ENCODE results near the gene CTNNA1.

GRCh38 chr5:138925090-138925635 is 171.9 kb downstream of the CTNNA1 start:
- no peak for TF ChIP-seq ZNF70 (CRISPR knock-in tag; IDR thresholded peaks at IDR 0.05)
- TF ChIP-seq ZFP30 (CRISPR knock-in tag; IDR thresholded peaks at IDR 0.05), result no peak
- TF ChIP-seq OSR1 (CRISPR knock-in tag; IDR thresholded peaks at IDR 0.05), result no peak
- TF ChIP-seq ARNTL (CRISPR knock-in tag; IDR thresholded peaks at IDR 0.05; ENCODE audit: borderline replicate concordance, low read depth), result no peak
- no peak for TF ChIP-seq TOX (CRISPR knock-in tag; IDR thresholded peaks at IDR 0.05; ENCODE audit: borderline replicate concordance)
- TF ChIP-seq PATZ1 (CRISPR knock-in tag; IDR thresholded peaks at IDR 0.05; ENCODE audit: borderline replicate concordance), result no peak
- no peak for TF ChIP-seq ZNF565 (CRISPR knock-in tag; conservative IDR thresholded peaks at IDR 0.05; ENCODE audit: low read depth)

Measured in SK-N-SH treated with all-trans-retinoic acid at 6 μM for 48 hours (cell line).